Activated CD8-positive, alpha-beta memory T cell treated with anti-CD3 and anti-CD28 coated beads for 36 hours (primary cell): Measurements from ENCODE around the gene MCC. TPM values are rescaled to one million over a fixed set of nuclear protein-coding genes. Genes with fewer than 3 reads are reported as not detected.

Experiments used
- CTCF ChIA-PET: fragments of 350-600 bp; sonication (Branson Sonifier 250); formaldehyde crosslinking; loops from one replicate; lab custom pipeline; 2021; ENCODE audit warnings: antibody characterized with exemption; lab: Charles Lee
- POLR2A ChIA-PET: fragments of 350-600 bp; sonication (Branson Sonifier 250); formaldehyde crosslinking; loops from one replicate; lab custom pipeline; 2021; ENCODE audit warnings: antibody characterized with exemption; lab: Charles Lee
- total RNA-seq, 2 experiments: library from RNA; stranded (reverse); gene quantifications; one replicate each; pipeline ENCODE4 v1.2.3, GENCODE V29; 2021

Gene MCC
- total RNA-seq, 2 experiments from 2014 or later, result 4.8 to 4.9 TPM

DNA sequence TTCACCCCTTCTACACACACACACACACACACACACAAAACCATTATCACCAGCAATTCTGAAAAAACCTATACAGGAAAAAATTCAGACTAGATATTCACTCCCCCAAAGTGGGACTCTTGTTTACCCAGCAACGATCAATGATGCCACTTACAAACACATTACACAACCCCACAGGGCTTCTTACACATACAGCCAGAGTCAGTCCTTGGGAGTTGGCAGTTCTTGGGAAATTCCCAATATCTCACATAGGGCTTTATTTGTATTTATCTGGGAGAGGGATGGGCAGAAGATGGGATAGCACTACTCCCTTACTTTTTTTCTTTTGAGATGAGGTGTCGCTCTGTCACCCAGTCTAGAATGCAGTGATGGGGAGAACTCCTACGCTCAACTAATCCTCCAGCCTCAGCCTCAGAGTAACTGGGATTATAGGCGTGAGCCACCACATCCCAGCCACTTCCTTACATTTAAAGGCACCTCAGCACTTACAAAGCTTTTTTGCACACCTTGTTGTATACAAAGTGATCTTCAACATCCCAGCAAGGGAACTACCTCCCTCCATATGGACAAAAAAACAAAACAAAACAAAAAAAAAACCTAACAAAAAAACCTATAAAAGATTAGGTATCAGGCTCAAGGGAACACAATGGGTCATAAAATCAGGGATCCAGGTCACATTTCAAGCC, 221.9 kb downstream of the MCC start:
- CTCF ChIA-PET, result no interaction called here
- POLR2A ChIA-PET, result no interaction called here

DNA sequence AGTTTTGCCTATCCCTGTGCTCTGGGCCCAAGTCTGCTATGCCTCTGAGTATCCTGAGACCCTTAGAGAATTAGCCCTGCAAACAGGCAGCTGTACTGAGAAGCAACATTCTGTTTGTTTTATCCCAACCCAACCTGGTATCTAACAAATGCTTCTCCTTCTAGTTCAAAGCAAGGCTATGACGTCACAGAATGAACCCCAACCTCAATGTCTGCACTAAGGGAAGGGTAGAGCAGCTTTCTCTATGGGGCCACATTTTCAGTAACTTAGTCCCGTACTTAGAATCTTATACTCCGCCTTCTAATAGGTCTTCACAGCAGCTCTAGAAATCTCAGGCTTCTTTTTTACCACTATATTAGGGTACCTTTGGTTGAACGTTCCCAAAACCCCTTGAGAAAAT, 223.1 kb downstream of the MCC start:
- ChIA-PET CTCF (interaction anchor here (0.8 kb wide), 1 partner anchor 269 kb away, joined by 3 read pairs; no protein-coding TSS in a partner anchor), POLR2A (no interaction called here)

DNA sequence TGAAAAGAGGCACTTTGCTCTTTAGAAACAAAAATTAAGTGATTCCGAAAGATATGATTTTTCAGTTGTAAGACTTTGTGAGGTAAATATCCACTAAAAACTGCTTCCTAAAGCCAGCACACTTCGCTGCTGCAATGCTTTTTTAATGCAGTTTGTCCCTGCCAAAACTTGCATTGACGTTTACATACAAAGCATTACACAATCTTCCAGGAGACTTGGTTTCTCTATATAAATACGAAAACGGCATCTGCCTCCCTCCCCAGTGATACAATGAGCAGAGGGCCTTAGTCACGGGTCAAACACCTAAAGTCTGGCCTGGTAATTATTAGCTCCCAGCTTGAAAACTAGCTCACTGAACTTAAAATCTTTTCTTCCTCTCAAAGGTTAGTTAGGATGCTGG, 224.2 kb downstream of the MCC start:
- POLR2A ChIA-PET, result no interaction called here
- CTCF ChIA-PET, result interaction anchor here (0.8 kb wide), 1 partner anchor 268 kb away, joined by 3 read pairs; no protein-coding TSS in a partner anchor

DNA sequence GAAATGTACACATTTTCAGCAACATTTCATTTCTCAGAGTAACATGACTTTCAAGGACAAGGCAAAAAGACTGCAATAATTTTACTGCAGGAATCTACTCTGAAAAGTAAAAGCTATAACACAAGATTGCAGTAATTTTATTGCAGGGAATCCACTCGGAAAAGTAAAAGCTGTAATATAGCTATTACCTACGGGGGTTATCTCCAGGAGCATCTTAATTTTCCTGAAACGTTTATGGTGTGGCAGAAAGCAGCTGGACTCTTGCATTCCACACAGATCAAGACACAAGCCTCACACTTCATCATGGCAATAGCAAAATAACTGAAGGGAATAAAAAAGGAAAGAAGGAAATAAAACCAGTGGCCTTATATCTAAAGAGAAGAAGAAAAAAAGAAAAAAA, 224.7 kb downstream of the MCC start:
- ChIA-PET CTCF (interaction anchor here (0.6 kb wide), 1 partner anchor 16 kb away, joined by 3 read pairs; no protein-coding TSS in a partner anchor), POLR2A (no interaction called here)

DNA sequence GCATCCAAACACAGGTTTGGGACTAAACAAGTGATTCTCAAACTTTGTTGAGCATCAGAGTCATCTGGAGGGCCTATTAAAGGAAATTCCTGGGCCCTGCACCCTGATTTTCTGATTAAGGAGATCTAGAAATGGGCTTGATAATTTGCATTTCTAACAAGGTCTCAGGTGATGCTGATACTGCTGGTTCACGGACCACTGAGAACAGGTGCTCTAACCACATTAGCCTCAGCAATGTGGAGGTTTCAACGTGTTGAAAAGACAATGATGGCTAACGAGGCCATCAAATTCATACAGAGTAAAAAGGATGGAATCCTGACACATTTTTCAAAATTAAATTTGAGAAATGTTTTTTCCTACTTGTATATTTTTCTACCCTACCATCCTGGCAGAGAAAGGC, 225.6 kb downstream of the MCC start:
- CTCF ChIA-PET, result interaction anchor here (0.5 kb wide), 1 partner anchor 244 kb away, joined by 4 read pairs; no protein-coding TSS in a partner anchor

DNA sequence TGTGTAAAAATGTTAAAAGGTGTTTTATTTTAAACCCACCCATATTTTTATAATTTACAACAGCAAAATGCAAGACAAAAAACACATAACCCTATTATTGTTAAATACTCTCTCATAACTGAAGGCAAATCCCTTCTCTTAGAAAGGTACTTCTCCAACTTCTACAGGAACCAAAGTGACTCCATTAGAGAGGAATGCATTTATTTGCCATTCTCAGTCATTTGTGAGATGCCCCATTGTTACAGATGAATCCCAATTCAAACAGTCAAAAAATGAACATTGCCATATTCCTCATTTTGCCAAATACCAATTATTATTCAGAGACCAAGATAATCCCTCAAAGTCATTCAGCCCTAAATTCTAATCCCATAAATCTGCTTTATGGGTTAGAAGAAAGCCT, 229.2 kb downstream of the MCC start:
- CTCF ChIA-PET, result no interaction called here
- POLR2A ChIA-PET, result no interaction called here

More for the DNA sequence above, 225.6 kb downstream of the MCC start:
- POLR2A ChIA-PET, result no interaction called here

DNA sequence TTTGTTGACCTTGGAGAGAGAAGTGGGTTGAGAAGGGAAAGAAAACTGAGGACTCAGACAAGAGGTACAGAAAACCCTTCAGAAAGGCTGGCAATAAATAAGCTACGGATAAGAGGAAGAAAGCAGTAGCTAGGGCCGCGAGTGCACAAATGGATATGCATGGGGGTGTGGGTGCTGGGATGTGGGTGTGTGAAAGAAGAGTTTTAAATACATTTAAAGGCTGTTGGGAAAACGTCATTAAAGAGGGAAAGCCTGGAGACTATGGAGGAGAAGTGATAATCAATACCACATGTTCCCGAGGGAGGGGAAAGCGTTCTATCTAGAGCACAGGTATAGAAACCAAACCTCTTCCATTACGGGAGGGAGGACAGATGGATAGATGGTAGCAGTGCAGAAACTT, 230.7 kb downstream of the MCC start:
- ChIA-PET POLR2A (no interaction called here), CTCF (no interaction called here)

DNA sequence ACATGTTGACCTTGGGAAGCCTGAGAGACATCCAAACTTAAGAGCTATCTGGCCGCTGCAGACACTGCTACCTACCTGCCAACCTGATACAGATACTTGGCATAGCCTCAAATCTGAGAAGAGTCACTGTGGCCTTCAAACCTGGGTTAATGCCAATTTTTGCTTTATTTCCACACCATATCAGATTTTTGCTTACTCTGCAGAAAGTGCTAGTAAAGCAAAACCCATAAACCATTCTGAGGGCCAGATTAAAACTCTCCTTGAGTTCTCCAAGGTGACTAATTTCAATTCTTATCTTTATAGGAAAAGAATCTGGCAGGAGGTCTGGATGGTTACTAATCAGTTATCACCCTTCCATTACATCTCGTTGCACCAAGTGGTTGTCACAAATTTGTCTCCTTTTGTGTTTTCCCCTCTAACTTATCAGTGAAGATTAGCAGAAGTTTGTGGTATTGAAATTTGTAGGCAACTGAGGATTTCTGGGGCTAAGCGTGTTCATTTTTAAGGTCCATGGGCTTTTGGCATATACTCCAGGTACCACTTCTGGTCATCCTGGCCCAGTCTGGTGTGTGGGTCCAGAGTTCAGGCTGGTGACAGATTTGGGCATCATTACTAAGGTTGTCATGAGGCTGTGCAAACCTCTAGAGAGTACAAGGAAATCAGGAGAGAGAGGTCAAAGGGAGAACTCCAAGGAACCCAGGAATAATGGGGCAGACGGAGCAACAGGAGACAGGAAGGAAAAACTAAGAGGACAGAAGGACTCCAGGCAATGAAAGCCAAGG, 231.4 kb downstream of the MCC start:
- ChIA-PET CTCF (no interaction called here), POLR2A (no interaction called here)

DNA sequence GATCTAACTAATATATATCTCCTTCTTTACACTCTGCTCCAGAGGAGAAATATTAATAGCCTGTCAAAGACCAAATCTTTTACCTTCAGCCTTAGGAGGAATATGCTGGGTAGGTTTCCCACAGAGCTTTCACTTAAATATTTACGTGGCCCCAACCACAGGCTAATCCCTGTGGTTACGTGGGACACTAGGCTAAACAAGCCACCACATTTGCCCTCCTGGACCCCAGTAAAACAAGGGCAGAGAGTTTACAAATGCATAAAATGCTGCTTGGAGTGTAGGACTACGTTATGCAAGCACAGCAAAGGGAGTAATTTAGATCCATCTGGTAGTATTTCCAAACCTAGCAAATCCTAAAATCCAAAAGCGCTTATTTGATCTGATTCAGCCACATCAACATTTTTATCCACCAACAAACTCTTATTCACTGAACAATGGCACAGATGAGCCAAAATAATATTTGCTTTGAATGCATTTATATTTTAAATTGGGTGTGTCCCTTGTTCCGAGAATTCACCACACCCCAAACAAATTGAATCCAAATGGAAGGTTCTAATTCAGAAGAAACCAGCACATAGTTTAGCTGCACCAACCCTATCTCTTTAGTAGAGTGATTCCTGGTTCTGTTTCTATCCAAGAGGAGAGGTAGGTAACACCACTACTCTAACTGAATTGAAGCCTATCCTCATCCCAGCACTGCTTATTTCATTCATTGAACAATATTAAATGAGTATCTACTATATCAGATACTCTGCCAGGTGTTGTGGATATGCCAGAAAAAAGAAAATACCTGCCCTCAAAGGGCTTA, 232.5 kb downstream of the MCC start:
- ChIA-PET POLR2A (no interaction called here), CTCF (no interaction called here)

DNA sequence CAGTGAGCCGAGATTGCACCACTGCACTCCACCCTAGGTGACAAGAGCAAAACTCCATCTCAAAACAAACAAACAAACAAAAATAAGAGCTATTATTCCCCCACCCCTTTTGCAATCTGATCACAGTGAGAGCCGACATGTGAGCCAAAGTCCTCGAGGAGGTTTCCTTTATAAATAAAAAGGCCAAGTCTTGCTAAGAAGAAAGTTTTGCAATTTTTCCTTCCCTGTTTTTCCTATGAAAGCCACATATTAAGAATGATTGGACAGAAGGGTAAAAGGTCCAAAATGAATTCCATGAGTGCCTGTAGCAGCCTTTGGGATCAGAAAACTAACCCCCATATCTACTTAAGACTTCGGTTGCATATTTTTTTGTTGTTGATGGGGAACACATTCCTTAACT, 233.1 kb downstream of the MCC start:
- CTCF ChIA-PET, result no interaction called here
- POLR2A ChIA-PET, result no interaction called here

DNA sequence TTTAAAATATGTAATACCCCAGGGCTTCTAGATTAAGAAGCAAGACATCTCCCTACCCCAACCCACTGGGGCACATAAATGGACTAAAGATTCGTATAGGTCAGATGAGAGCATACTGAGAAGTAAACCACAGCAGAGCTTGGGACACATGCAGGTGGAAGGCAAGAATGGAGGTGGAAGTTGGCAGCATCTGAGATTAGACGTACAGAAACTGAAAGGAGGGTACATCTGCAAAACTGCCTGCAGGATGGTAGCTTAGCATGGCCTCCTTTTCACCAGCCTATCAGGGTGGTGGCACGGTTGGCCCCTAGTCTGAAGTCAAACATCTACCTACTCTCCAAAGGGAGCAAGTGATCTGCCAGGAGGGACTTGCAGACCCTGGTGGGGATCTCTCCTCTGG, 235.2 kb downstream of the MCC start:
- POLR2A ChIA-PET, result no interaction called here
- CTCF ChIA-PET, result no interaction called here

DNA sequence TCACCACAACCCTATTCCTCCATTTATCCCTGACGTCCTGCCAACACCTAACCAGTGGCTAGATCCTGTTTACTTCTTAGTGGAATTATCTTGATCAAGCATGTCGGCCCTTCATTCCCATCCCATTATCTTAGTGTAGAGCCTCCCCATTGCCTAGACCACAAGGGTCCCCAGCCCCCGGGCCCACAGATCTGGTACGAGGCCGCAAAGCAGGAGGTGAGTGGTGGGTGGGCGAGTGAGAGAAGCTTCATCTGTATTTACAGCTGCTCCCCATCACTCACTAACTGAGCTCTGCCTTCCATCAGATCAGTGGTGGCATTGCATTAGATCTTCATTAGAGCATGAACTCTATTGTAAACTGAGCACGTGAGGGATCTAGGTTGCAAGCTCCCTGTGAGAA, 236.2 kb downstream of the MCC start:
- ChIA-PET CTCF (no interaction called here), POLR2A (no interaction called here)

DNA sequence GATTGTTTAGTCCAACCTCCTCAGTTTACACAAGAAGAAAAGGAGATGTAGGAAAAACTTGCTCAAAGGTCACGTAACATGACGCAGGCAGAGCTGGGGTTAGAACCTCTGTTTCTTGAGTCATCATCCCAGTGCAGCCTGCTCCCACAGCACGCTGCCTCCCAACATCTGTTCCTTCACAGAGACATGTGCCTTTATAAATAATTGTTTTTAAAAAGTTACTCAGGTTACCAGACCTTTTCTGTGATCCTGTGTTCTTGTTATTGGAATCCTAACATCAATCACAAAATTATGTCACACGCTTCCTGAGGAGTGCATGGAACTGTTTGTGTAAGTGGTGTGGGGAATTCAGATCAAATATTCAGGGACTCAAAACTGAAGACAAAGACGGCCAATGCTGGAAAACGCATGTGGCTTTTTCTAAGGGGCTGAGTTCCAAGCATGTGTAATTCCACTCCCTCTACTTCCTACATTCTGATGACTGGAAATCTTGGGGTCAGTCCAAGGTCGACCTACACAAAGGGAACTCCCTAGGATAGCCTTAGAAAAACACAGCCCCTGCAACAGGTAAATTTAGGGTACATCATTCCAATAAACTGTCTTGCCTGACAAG, 237.8 kb downstream of the MCC start:
- CTCF ChIA-PET, result no interaction called here
- POLR2A ChIA-PET, result no interaction called here

DNA sequence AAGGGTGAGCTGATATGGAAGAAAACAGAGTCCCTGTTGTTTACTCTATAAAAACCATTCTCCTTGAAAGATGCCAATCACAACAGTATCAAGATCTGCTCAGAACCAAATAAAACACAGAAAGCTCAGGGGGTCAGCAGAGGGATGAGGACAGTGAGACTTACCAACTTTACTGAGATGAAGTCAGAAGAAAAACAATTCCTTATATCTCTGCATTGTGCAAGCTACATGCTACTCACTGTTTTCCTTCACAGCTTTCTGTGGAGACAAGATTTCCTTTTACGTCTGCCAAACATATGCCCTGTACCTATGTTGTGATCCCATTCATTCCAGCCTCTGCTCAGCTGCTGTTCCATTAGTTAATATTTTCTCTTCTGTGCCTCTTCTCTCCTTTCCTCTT, 239.0 kb downstream of the MCC start:
- ChIA-PET CTCF (no interaction called here), POLR2A (no interaction called here)

DNA sequence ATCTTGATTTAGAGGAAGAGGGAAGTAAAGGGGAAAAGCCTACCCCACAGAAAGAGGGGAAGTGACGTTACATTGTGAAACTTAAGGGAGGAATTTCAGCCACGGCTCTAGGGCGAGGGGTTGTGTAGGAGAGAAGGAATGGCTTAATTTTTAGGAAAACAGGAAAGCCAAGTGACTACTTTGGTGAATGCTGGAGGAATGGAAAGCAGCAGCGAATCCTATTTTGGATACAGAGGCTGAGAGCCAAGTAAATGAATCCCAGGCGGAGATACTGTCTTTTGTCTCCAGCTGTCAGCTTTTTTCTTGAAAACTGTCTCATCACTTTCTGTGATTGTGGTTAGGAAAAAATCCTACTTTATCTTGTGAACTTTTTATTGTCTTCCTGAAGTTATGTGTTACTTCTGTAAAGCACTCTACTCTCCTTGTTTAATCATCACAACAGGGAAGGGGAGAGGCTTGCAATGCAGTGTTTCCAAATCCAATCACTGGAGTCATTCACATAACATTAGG, 241.8 kb downstream of the MCC start:
- POLR2A ChIA-PET, result no interaction called here
- CTCF ChIA-PET, result no interaction called here

DNA sequence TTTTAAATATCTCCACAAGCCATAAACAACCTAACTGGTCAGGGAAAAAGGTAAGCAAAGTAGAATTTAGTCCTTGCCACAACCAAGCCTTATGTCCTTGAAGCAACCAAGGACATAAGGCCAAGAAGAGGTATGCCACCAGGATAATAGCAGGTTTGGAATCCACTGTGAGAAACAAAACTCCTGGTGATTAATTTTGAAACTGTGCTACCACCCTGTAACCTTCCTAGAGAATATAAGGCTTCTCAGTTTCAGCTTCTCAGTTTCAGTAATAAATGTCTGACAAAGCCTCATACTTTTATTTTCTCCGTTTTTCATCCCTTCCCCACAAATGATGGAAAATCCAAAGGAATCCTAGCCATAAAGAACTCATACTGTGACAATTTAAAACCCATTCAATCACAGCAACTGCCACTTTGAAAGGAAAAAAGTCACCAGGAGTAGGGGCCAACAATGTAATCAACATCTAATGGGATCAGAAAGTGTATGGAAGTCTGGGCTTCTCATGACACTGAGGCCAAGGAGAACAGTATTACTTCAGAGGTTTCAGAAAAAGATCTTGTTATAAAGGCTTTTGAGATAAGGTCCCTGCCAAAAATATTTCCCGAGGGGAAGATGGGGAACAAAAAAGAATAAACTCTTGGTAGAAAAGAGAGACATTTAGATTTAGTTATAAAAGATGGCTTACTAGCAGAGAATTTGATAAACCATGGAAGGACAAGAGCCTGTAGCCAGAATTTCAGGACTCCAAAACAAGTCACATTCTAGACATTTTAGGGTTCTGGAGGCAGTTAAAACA, 242.6 kb downstream of the MCC start:
- ChIA-PET POLR2A (no interaction called here), CTCF (no interaction called here)

DNA sequence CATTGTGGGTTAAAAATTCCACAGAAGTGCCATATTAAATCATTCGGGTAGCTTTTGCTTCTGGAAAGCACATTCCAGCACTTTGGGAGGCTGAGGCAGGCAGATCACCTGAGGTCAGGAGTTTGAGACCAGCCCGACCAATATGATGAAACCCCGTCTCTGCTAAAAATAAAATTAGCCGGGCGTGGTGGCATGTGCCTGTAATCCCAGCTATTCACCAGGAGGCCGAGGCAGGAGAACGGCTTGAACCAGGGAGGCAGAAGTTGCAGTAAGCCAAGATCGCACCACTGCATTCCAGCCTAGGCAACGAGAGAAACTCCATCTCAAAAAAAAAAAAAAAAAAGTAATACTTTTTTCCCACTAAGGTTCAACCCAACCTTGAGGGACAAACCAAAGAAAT, 243.3 kb downstream of the MCC start:
- CTCF ChIA-PET, result interaction anchor here (0.7 kb wide), 1 partner anchor 209 kb away, joined by 3 read pairs; no protein-coding TSS in a partner anchor
- POLR2A ChIA-PET, result no interaction called here

DNA sequence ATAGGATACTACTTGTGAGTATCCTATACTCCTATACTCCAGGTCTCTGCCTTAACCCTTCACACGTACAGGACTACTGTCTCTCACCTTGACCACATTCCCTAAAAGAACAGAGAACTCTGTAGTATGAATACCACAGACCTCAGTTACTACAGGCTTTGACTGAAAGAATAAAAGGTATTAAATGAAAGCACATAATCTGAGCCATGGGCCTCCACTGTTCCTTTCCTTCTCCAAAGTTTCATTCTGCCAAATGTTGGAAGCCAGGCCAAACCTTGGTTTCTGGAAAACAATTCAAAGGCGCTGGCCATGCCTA, 244.9 kb downstream of the MCC start:
- ChIA-PET CTCF (no interaction called here), POLR2A (no interaction called here)
